H9 (cell line): ENCODE data around the gene DNAJC18. TPM values are rescaled to one million over a fixed set of nuclear protein-coding genes. Genes with fewer than 3 reads are reported as not detected.

Experiments used
- DNase-seq: peaks from one replicate; pipeline ENCODE4 v3.0.0-alpha.2; 2017
- H2AFZ ChIP-seq: one replicate; pipeline ENCODE4 v1.6.1; 2013; ENCODE audit warnings: mild to moderate bottlenecking, low read length, control low read depth, moderate library complexity
- H2AK5ac ChIP-seq: 2 replicates; pipeline ENCODE4 v1.6.1; 2013; ENCODE audit warnings: low read length, control low read depth, mixed read lengths; ENCODE audit not compliant: insufficient read length
- H2BK120ac ChIP-seq: one replicate; pipeline ENCODE4 v1.6.1; 2013; ENCODE audit warnings: low read depth, mild to moderate bottlenecking, low read length, control low read depth, inconsistent platforms; ENCODE audit not compliant: poor library complexity, severe bottlenecking
- H2BK12ac ChIP-seq: 2 replicates; pipeline ENCODE4 v1.6.1; 2013; ENCODE audit warnings: low read length, control low read depth, mixed read lengths, low read depth; ENCODE audit not compliant: insufficient read length
- H2BK15ac ChIP-seq: 2 replicates; pipeline ENCODE4 v1.6.1; 2013; ENCODE audit warnings: low read depth, low read length, control low read depth
- H2BK20ac ChIP-seq: one replicate; pipeline ENCODE4 v1.6.1; 2013; ENCODE audit warnings: low read depth, mild to moderate bottlenecking, low read length, control low read depth, inconsistent platforms; ENCODE audit not compliant: poor library complexity, severe bottlenecking
- H2BK5ac ChIP-seq: 2 replicates; pipeline ENCODE4 v1.6.1; 2013; ENCODE audit warnings: low read length, control low read depth, mixed read lengths; ENCODE audit not compliant: insufficient read length
- H3K14ac ChIP-seq: 2 replicates; pipeline ENCODE4 v1.6.1; 2013; ENCODE audit warnings: low read length, control low read depth; ENCODE audit not compliant: insufficient read depth
- H3K18ac ChIP-seq: 2 replicates; pipeline ENCODE4 v1.6.1; 2013; ENCODE audit warnings: low read depth, mild to moderate bottlenecking, mixed read lengths, low read length, control low read depth; ENCODE audit not compliant: insufficient read length
- H3K23ac ChIP-seq: 2 replicates; pipeline ENCODE4 v1.6.1; 2013; ENCODE audit warnings: low read length, control low read depth, mixed read lengths, low read depth; ENCODE audit not compliant: insufficient read length
- H3K23me2 ChIP-seq: 2 replicates; pipeline ENCODE4 v1.6.1; 2013; ENCODE audit warnings: low read depth, mild to moderate bottlenecking, mixed read lengths, low read length, control low read depth; ENCODE audit not compliant: insufficient read length, poor library complexity, severe bottlenecking
- H3K27ac ChIP-seq: 2 replicates; pipeline ENCODE4 v1.5.1; 2013; ENCODE audit warnings: low read length, control low read depth, mixed read lengths, low read depth; ENCODE audit not compliant: insufficient read length
- H3K27me3 ChIP-seq: 2 replicates; pipeline ENCODE4 v1.6.1; 2013; ENCODE audit warnings: low read length, control low read depth, inconsistent platforms; ENCODE audit not compliant: insufficient read depth
- H3K4ac ChIP-seq: 2 replicates; pipeline ENCODE4 v1.6.1; 2013; ENCODE audit warnings: low read depth, mild to moderate bottlenecking, control low read depth, inconsistent platforms, low read length, moderate library complexity
- H3K4me1 ChIP-seq: 2 replicates; pipeline ENCODE4 v1.6.1; 2013; ENCODE audit warnings: low read length, control low read depth, inconsistent platforms; ENCODE audit not compliant: insufficient read depth
- H3K4me2 ChIP-seq: 2 replicates; pipeline ENCODE4 v1.6.1; 2013; ENCODE audit warnings: low read length, control low read depth, mixed read lengths; ENCODE audit not compliant: insufficient read length, insufficient read depth
- H3K56ac ChIP-seq: 2 replicates; pipeline ENCODE4 v1.6.1; 2013; ENCODE audit warnings: low read depth, mild to moderate bottlenecking, mixed read lengths, low read length, control low read depth; ENCODE audit not compliant: insufficient read length
- H3K79me1 ChIP-seq: 2 replicates; pipeline ENCODE4 v1.6.1; 2013; ENCODE audit warnings: low read depth, mild to moderate bottlenecking, moderate library complexity, low read length, control low read depth, inconsistent platforms; ENCODE audit not compliant: insufficient read depth, poor library complexity, severe bottlenecking
- H3K79me2 ChIP-seq: 2 replicates; pipeline ENCODE4 v1.6.1; 2013; ENCODE audit warnings: low read length, control low read depth, inconsistent platforms; ENCODE audit not compliant: insufficient read depth
- H3K9ac ChIP-seq: 2 replicates; pipeline ENCODE4 v1.6.1; 2013; ENCODE audit warnings: low read length, control low read depth, mixed read lengths; ENCODE audit not compliant: insufficient read length; ENCODE audit errors: extremely low read depth
- H3K9me3 ChIP-seq: one replicate; pipeline ENCODE4 v1.6.1; 2013; ENCODE audit warnings: low read depth, low read length, inconsistent platforms; ENCODE audit not compliant: control insufficient read depth
- H3T11ph ChIP-seq: one replicate; pipeline ENCODE4 v1.6.1; 2013; ENCODE audit warnings: mild to moderate bottlenecking, low read length, control low read depth, inconsistent platforms
- H4K20me1 ChIP-seq: one replicate; pipeline ENCODE4 v1.6.1; 2013; ENCODE audit not compliant: control insufficient read depth, insufficient read length, insufficient read depth
- H4K5ac ChIP-seq: 2 replicates; pipeline ENCODE4 v1.6.1; 2013; ENCODE audit warnings: low read depth, mild to moderate bottlenecking, mixed read lengths, low read length, control low read depth; ENCODE audit not compliant: insufficient read length
- H4K8ac ChIP-seq: replicated peaks from 2 replicates; pipeline ENCODE4 v1.6.1; 2013; ENCODE audit warnings: low read length, control low read depth, mixed read lengths, low read depth; ENCODE audit not compliant: insufficient read length
- H4K91ac ChIP-seq: 2 replicates; pipeline ENCODE4 v1.6.1; 2013; ENCODE audit warnings: low read depth, mild to moderate bottlenecking, moderate library complexity, mixed read lengths, low read length, control low read depth; ENCODE audit not compliant: insufficient read length
- H3K27ac Mint-ChIP-seq, 3 experiments: 2 replicates in 2 of 3; 3 replicates in 1 of 3; pipeline ENCODE4 v1.8.0; 2020 to 2021; ENCODE audit warnings: mixed read lengths in 3 of 3, mild to moderate bottlenecking in 1 of 3, moderate library complexity in 1 of 3
- H3K27me3 Mint-ChIP-seq: 2 replicates; pipeline ENCODE4 v1.8.0; 2021; ENCODE audit warnings: low read depth, mild to moderate bottlenecking, moderate library complexity, mixed read lengths
- H3K36me3 Mint-ChIP-seq, 3 experiments: 2 replicates in 2 of 3; 3 replicates in 1 of 3; pipeline ENCODE4 v1.8.0; 2020 to 2021; ENCODE audit warnings: low read depth in 3 of 3, mixed read lengths in 3 of 3; ENCODE audit not compliant: insufficient read depth in 1 of 3
- H3K4me1 Mint-ChIP-seq, 2 experiments: 2 replicates each; pipeline ENCODE4 v1.8.0; 2020; ENCODE audit warnings: mixed read lengths in 2 of 2
- H3K4me3 Mint-ChIP-seq, 2 experiments: 2 replicates in 1 of 2; 3 replicates in 1 of 2; pipeline ENCODE4 v1.8.0; 2020 to 2021; ENCODE audit warnings: mild to moderate bottlenecking in 2 of 2, mixed read lengths in 2 of 2, moderate library complexity in 1 of 2
- H3K9me3 Mint-ChIP-seq, 2 experiments: 2 replicates in 1 of 2; 3 replicates in 1 of 2; pipeline ENCODE4 v1.8.0; 2020; ENCODE audit warnings: mild to moderate bottlenecking in 2 of 2, mixed read lengths in 2 of 2, moderate library complexity in 1 of 2
- CTCF ChIP-seq: fragments of 200-600 bp; sonication (generic); conservative IDR thresholded peaks from 3 replicates; pipeline ENCODE4 v1.8.0; 2021; ENCODE audit warnings: antibody characterized with exemption, mild to moderate bottlenecking
- WGBS: extraction: QIAGEN DNeasy Blood & Tissue Kit; methylation state at CpG from one replicate; pipeline ENCODE4 v1.1.7; 2013; ENCODE audit warnings: missing lambda C conversion rate, low lambda C conversion rate, mixed read lengths; ENCODE audit not compliant: insufficient read length; ENCODE audit errors: extremely low coverage; 5-methylcytosine and 5-hydroxymethylcytosine counted together
- total RNA-seq: library from RNA; stranded (reverse); gene quantifications from 2 replicates; pipeline ENCODE4 v1.2.1, GENCODE V29; 2021

The DNAJC18 gene
- total RNA-seq, 1 experiment from 2014 or later: 26.5 TPM

DNA sequence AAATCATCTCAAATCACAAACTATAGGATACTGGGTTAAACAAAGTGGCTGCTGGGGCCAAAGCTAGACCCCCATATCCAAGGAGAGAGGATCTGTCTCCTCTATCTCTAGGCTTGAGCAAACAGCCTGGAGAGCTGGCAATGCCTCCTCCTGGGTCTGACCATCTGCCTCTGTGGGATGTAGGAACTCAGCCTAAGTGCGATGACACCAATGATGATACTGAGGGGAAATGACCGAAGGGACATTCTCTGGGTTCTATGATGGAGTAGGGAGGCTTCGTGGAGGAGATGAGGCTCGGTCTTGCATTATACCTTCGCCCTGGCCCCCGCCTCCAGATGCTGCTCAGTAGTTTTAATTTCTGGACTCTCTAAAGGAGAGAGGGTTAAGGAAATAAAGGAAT, 26.2 kb downstream of the DNAJC18 start:
- Mint-ChIP-seq H3K9me3 (no peaks in the 10 kb centered on the region), H3K36me3 (peaks cover 0 to 32% (median 24%) of the 10 kb centered on the region in 3 experiments; a peak in 4 of 7 replicates), H3K4me3 (no peak overlapping the region), H3K27ac (no peak overlapping the region), H3K27me3 (no peaks in the 10 kb centered on the region), H3K4me1 (no peaks in the 10 kb centered on the region)
- H2BK120ac ChIP-seq: no peak overlapping the region
- no peaks in the 10 kb centered on the region for H3K4me1 ChIP-seq
- no peaks in the 10 kb centered on the region for H3K27me3 ChIP-seq
- H3K9ac ChIP-seq: no peak overlapping the region
- no peaks in the 10 kb centered on the region for H3K79me2 ChIP-seq
- no peak overlapping the region for H3K14ac ChIP-seq
- H3K79me1 ChIP-seq: no peaks in the 10 kb centered on the region
- no peak overlapping the region for H3K56ac ChIP-seq
- no peak for DNase-seq
- H3K4ac ChIP-seq: no peak overlapping the region
- no peaks in the 10 kb centered on the region for H4K20me1 ChIP-seq
- no peak overlapping the region for H2BK15ac ChIP-seq
- whole genome bisulfite sequencing: no CpG with 5 or more reads among the region's 6 CpGs
- H3T11ph ChIP-seq: no peak overlapping the region
- H3K4me2 ChIP-seq: no peak overlapping the region
- no peak overlapping the region for H2BK20ac ChIP-seq
- no peak overlapping the region for H2AK5ac ChIP-seq
- no peak overlapping the region for H3K18ac ChIP-seq
- no peak overlapping the region for H2BK12ac ChIP-seq
- H4K91ac ChIP-seq: no peak overlapping the region
- no peak overlapping the region for H3K23ac ChIP-seq
- H3K23me2 ChIP-seq: no peaks in the 10 kb centered on the region
- H4K5ac ChIP-seq: no peak overlapping the region
- TF ChIP-seq CTCF: no peak
- H3K27ac ChIP-seq: no peak overlapping the region
- H3K9me3 ChIP-seq: no peaks in the 10 kb centered on the region
- H2BK5ac ChIP-seq: no peak overlapping the region
- no peak overlapping the region for H2AFZ ChIP-seq
- H4K8ac ChIP-seq: no peak overlapping the region
